Neural cell (in vitro differentiated cells): ENCODE results near the gene CNDP2.

Experiments
- CTCF ChIP-seq: fragments of 450-650 bp; IDR thresholded peaks from 2 replicates; pipeline ENCODE4 v1.5.1; 2014; ENCODE audit warnings: antibody characterized with exemption, mild to moderate bottlenecking, moderate library complexity; ENCODE audit not compliant: poor library complexity, severe bottlenecking
- EP300 ChIP-seq: fragments of 450-650 bp; conservative IDR thresholded peaks from 2 replicates; pipeline ENCODE4 v1.6.1; 2014; ENCODE audit warnings: antibody characterized with exemption, mild to moderate bottlenecking, moderate library complexity; ENCODE audit not compliant: poor library complexity, severe bottlenecking
- EZH2 ChIP-seq: fragments of 200-600, 300-800 bp; shearing (Covaris generic), sonication (generic); IDR thresholded peaks from 2 replicates; pipeline ENCODE4 v1.6.1; 2014; ENCODE audit warnings: antibody characterized with exemption, low read length, borderline replicate concordance, mild to moderate bottlenecking; ENCODE audit not compliant: insufficient read depth, poor library complexity, severe bottlenecking
- MXI1 ChIP-seq: fragments of 450-650 bp; conservative IDR thresholded peaks from 2 replicates; pipeline ENCODE4 v1.6.1; 2014; ENCODE audit warnings: antibody characterized with exemption, mild to moderate bottlenecking; ENCODE audit not compliant: poor library complexity, severe bottlenecking
- POLR2AphosphoS5 ChIP-seq: IDR thresholded peaks from 2 replicates; pipeline ENCODE4 v1.6.1; 2012
- RAD21 ChIP-seq: fragments of 450-650 bp; conservative IDR thresholded peaks from 2 replicates; pipeline ENCODE4 v1.6.1; 2014; ENCODE audit warnings: antibody characterized with exemption, mild to moderate bottlenecking, moderate library complexity
- REST ChIP-seq: IDR thresholded peaks from 2 replicates; pipeline ENCODE4 v1.6.1; 2012; ENCODE audit warnings: borderline replicate concordance
- SMC3 ChIP-seq: fragments of 450-650 bp; conservative IDR thresholded peaks from 2 replicates; pipeline ENCODE4 v1.6.1; 2014; ENCODE audit warnings: antibody characterized with exemption, mild to moderate bottlenecking, moderate library complexity; ENCODE audit not compliant: poor library complexity
- TAF1 ChIP-seq: IDR thresholded peaks from 2 replicates; pipeline ENCODE4 v1.6.1; 2012; ENCODE audit warnings: low read depth

- no peak for TF ChIP-seq POLR2AphosphoS5
- no peak for TF ChIP-seq SMC3
- TF ChIP-seq CTCF: no peak
- no peak for TF ChIP-seq TAF1
- TF ChIP-seq RAD21: no peak
- no peak for TF ChIP-seq EP300
- TF ChIP-seq EZH2: no peak
- no peak for TF ChIP-seq REST
- no peak for TF ChIP-seq MXI1
These were observed 76.9 kb downstream of the CNDP2 start for GRCh38 chr18:74573053-74573452.
